GM12878 (cell line): ENCODE measurements around the gene TMEM151A. TPM values are rescaled to one million over a fixed set of nuclear protein-coding genes. Genes with fewer than 3 reads are reported as not detected.

Source experiments
- ATAC-seq: fragments of 200-7000 bp; cut with Tn5 transposase; 3 replicates; pipeline ENCODE4 v1.9.1; 2020; ENCODE audit warnings: mild to moderate bottlenecking, moderate library complexity
- BruUV-seq: library from RNA; stranded (reverse); fragments of 400-500 nt; replicated peaks from 2 replicates; lab custom pipeline; 2021; lab: Mats Ljungman, UMichigan
- CTCF ChIA-PET: fragments of 300-600 bp; sonication (Branson Sonifier 250); formaldehyde crosslinking; extraction: SDS; loops from one replicate; lab custom pipeline; 2021; ENCODE audit warnings: inconsistent platforms; lab: Yijun Ruan, JAX
- POLR2A ChIA-PET: fragments of 350-600 bp; formaldehyde crosslinking; extraction: SDS; loops from one replicate; lab custom pipeline; 2021; ENCODE audit warnings: inconsistent platforms; lab: Charles Lee
- RAD21 ChIA-PET: fragments of 300-600 bp; sonication (Branson Sonifier 250); formaldehyde crosslinking; loops from one replicate; lab custom pipeline; 2023; ENCODE audit warnings: antibody characterized with exemption; ENCODE audit not compliant: unreplicated experiment; lab: Charles Lee
- SMC1A ChIA-PET: fragments of 300-600 bp; sonication (Branson Sonifier 250); formaldehyde crosslinking; loops from one replicate; lab custom pipeline; 2023; ENCODE audit not compliant: unreplicated experiment, uncharacterized antibody; lab: Charles Lee
- DNase-seq: peaks from one replicate; pipeline ENCODE4 v3.0.0-alpha.2; 2011; ENCODE audit warnings: low read depth, low spot score
- FAIRE-seq: peaks from 3 replicates; lab custom pipeline; 2011; peaks lifted over from hg19 to GRCh38; lab: Jason Lieb, UNC
- H2AFZ ChIP-seq: 2 replicates; pipeline ENCODE4 v1.6.0; 2011; ENCODE audit warnings: low read depth, low read length, control low read depth; ENCODE audit not compliant: control insufficient read depth
- H3K27ac ChIP-seq: 2 replicates; pipeline ENCODE4 v1.5.1; 2011; ENCODE audit warnings: control low read depth; ENCODE audit not compliant: control insufficient read depth, insufficient read depth
- H3K27me3 ChIP-seq, 2 experiments: replicated peaks in 1 of 2; 2 replicates each; pipeline versions ENCODE4 v1.6.0 to v1.6.1; 2011; ENCODE audit warnings: low read length in 1 of 2; ENCODE audit not compliant: control insufficient read depth in 2 of 2, insufficient read depth in 2 of 2
- H3K36me3 ChIP-seq, 2 experiments: 2 replicates each; pipeline ENCODE4 v1.5.1; 2011; ENCODE audit warnings: low read length in 1 of 2; ENCODE audit not compliant: control insufficient read depth in 2 of 2, insufficient read depth in 2 of 2
- H3K4me1 ChIP-seq: 2 replicates; pipeline ENCODE4 v1.6.1; 2011; ENCODE audit warnings: mild to moderate bottlenecking, low read length, moderate library complexity, mixed read lengths; ENCODE audit not compliant: control insufficient read depth, insufficient read depth
- H3K4me2 ChIP-seq: 2 replicates; pipeline ENCODE4 v1.6.0; 2011; ENCODE audit warnings: control low read depth; ENCODE audit not compliant: control insufficient read depth, insufficient read depth
- H3K4me3 ChIP-seq: fragments of 200-600 bp; sonication (generic); 2 replicates; pipeline ENCODE4 v1.5.1; 2016
- H3K79me2 ChIP-seq: 2 replicates; pipeline ENCODE4 v1.6.0; 2011; ENCODE audit warnings: low read length; ENCODE audit not compliant: control insufficient read depth, insufficient read depth
- H3K9ac ChIP-seq: 2 replicates; pipeline ENCODE4 v1.8.0; 2011; ENCODE audit warnings: low read length, control low read depth, mixed read lengths; ENCODE audit not compliant: control insufficient read depth, insufficient read depth
- H3K9me3 ChIP-seq: replicated peaks from 3 replicates; pipeline ENCODE4 v1.5.1; 2011; ENCODE audit warnings: mild to moderate bottlenecking, low read length; ENCODE audit not compliant: control insufficient read depth, insufficient read depth
- H4K20me1 ChIP-seq: 2 replicates; pipeline ENCODE4 v1.6.0; 2011; ENCODE audit not compliant: control insufficient read depth, insufficient read depth
- E2F8 ChIP-seq: fragments of 450-650 bp; IDR thresholded peaks from 2 replicates; pipeline ENCODE4 v1.6.1; 2018; ENCODE audit warnings: mild to moderate bottlenecking, low read depth, moderate library complexity; ENCODE audit not compliant: partially characterized antibody
- EGR1 ChIP-seq, 2 experiments: IDR thresholded peaks; 1 replicate in 1 of 2; 2 replicates in 1 of 2; pipeline ENCODE4 v1.6.1; 2011 to 2012; ENCODE audit warnings: low read depth in 2 of 2, low read length in 2 of 2, borderline replicate concordance in 1 of 2, mild to moderate bottlenecking in 1 of 2, moderate library complexity in 1 of 2
- FOXK2 ChIP-seq: fragments of 450-650 bp; IDR thresholded peaks from 2 replicates; pipeline ENCODE4 v1.6.1; 2017; ENCODE audit warnings: mild to moderate bottlenecking, moderate library complexity
- REST ChIP-seq: IDR thresholded peaks from 2 replicates; pipeline ENCODE4 v1.6.1; 2012; ENCODE audit warnings: mild to moderate bottlenecking, low read depth, low read length
- SPI1 ChIP-seq: IDR thresholded peaks from 2 replicates; pipeline ENCODE4 v1.6.1; 2011; ENCODE audit warnings: low read depth, mild to moderate bottlenecking, low read length, moderate library complexity, borderline replicate concordance; ENCODE audit not compliant: insufficient read depth
- SUPT20H ChIP-seq: IDR thresholded peaks from 2 replicates; pipeline ENCODE4 v1.6.1; 2011; ENCODE audit warnings: low read depth, mild to moderate bottlenecking, low read length, moderate library complexity, borderline replicate concordance; ENCODE audit not compliant: control insufficient read depth
- WGBS: methylation state at CpG from one replicate; pipeline ENCODE4 v1.1.6; 2016; ENCODE audit warnings: low lambda C conversion rate; ENCODE audit not compliant: insufficient replicate concordance, insufficient coverage; ENCODE audit errors: missing lambda C conversion rate; 5-methylcytosine and 5-hydroxymethylcytosine counted together
- in situ Hi-C: fragments of 300-500 bp; cut with MboI; formaldehyde crosslinking; loops from 9 replicates; pipeline ENCODE4 v1.14.3; 2018; ENCODE audit warnings: mixed read lengths
- intact Hi-C: fragments of 100-400 bp; cut with micrococcal nuclease; formaldehyde crosslinking; loops from one replicate; pipeline ENCODE4 v1.14.2; 2022; ENCODE audit not compliant: unreplicated experiment
- polyA plus RNA-seq, 11 experiments: library from polyadenylated mRNA; depleted of rRNA in 4 of 11; unstranded in 6 of 11; stranded (reverse) in 5 of 11; fragments of >200 nt; fragmentation: Nextera tagmentation in 4 of 11; fragmentation: Illumina TruSeq in 1 of 11; extraction: Ambion mirVana in 4 of 11; extraction: Trizol in 1 of 11; gene quantifications; 1 replicate in 1 of 11; 2 replicates in 10 of 11; pipeline versions ENCODE4 v1.2.1 to v1.2.3, GENCODE V29; 2011 to 2016; ENCODE audit warnings: inconsistent platforms in 2 of 11, missing spikeins in 2 of 11, low read depth in 1 of 11
- total RNA-seq, 4 experiments: library from RNA; depleted of rRNA in 3 of 4; stranded (reverse); fragments of >200 nt in 3 of 4; fragmentation: Illumina TruSeq in 1 of 4; extraction: Trizol in 1 of 4; gene quantifications; 2 replicates each; pipeline versions ENCODE4 v1.2.1 to v1.2.3, GENCODE V29; 2013 to 2021

The TMEM151A gene
- total and polyA plus RNA-seq, 10 of the 15 experiments (the other 5 are each of a cell fraction or from before 2014, with no cell fraction given), result not detected

- no peak overlapping the region for H2AFZ ChIP-seq
- peaks cover 12% of the 10 kb centered on the region for H3K79me2 ChIP-seq
- DNase-seq (no peak), FAIRE-seq (no peak), ATAC-seq (no peak)
- no peak overlapping the region for H3K4me3 ChIP-seq
- H3K36me3 ChIP-seq, result no peaks in the 10 kb centered on the region; a peak in 1 of 4 replicates
- intact Hi-C loops (no loop called here), in situ Hi-C loops (no loop called here)
- BruUV-seq, result no TSS peak
- SMC1A ChIA-PET, result interaction anchor here (0.9 kb wide), 1 partner anchor 103 kb away, joined by 3 read pairs; no protein-coding TSS in a partner anchor
- 77% methylated on average over 5 of the region's 5 CpGs for WGBS
- no peaks in the 10 kb centered on the region; the same call in 1 of the 2 replicates for H4K20me1 ChIP-seq
- no peaks in the 10 kb centered on the region for H3K9me3 ChIP-seq
- no peak overlapping the region for H3K27ac ChIP-seq
- POLR2A ChIA-PET, result interaction anchor here (1.9 kb wide), 1 partner anchor 19 kb away, joined by 5 read pairs; the partner anchor contains the start of gene RAB1B
- RAD21 ChIA-PET, result no interaction called here
- no peak overlapping the region for H3K9ac ChIP-seq
- H3K4me1 ChIP-seq, result peaks cover 22% of the 10 kb centered on the region
- H3K4me2 ChIP-seq, result no peak overlapping the region
- peaks cover 2% of the 10 kb centered on the region in 2 experiments; a peak in 1 of 4 replicates for H3K27me3 ChIP-seq
- CTCF ChIA-PET, result interaction anchor here (0.6 to 1.6 kb wide), 6 partner anchors 15 to 103 kb away, joined by 3 to 8 read pairs (median 4); no protein-coding TSS in a partner anchor
- TF ChIP-seq EGR1 (IDR thresholded peaks at IDR 0.05; ENCODE audit: borderline replicate concordance in 1 of 2, low read depth in 2 of 2, low read length in 2 of 2), result no peak
Measured at GRCh38 chr11:66286699-66287098, 5.0 kb upstream of the TMEM151A start.

- in situ Hi-C loops, result no loop called here
- RAD21 ChIA-PET, result interaction anchor here (0.5 kb wide), 1 partner anchor 63 kb away, joined by 6 read pairs; no protein-coding TSS in a partner anchor
- DNase-seq (no peak), ATAC-seq (no peak), FAIRE-seq (no peak)
- Histone ChIP-seq H3K36me3 (no peaks in the 10 kb centered on the region; a peak in 1 of 4 replicates), H3K9ac (peak overlapping the region; percentile 95), H3K4me3 (peak overlapping the region; percentile 83; the same call in 1 of the 2 replicates), H3K27me3 (peaks cover 2% of the 10 kb centered on the region in 2 experiments; a peak in 2 of 4 replicates), H4K20me1 (no peaks in the 10 kb centered on the region; the same call in 1 of the 2 replicates), H3K79me2 (peaks cover 12% of the 10 kb centered on the region), H3K27ac (no peak overlapping the region), H3K4me1 (peaks cover 22% of the 10 kb centered on the region), H3K4me2 (peak overlapping the region; percentile 96), H3K9me3 (no peaks in the 10 kb centered on the region), H2AFZ (no peak overlapping the region)
- intact Hi-C loops, result no loop called here
- CTCF ChIA-PET, result interaction anchor here (0.6 to 2.7 kb wide), 9 partner anchors 7 to 957 kb away, joined by 3 to 16 read pairs (median 5); no protein-coding TSS in a partner anchor
- no TSS peak for BruUV-seq
- SMC1A ChIA-PET, result interaction anchor here (0.7 to 2.1 kb wide), 3 partner anchors 25 to 67 kb away, joined by 3 to 6 read pairs (median 3); no protein-coding TSS in a partner anchor
- 74% methylated on average over 10 of the region's 10 CpGs for WGBS
- POLR2A ChIA-PET, result interaction anchor here (1.2 to 2.4 kb wide), 3 partner anchors 19 to 236 kb away, joined by 3 to 26 read pairs (median 8); partner anchors contain the start of genes BRMS1, RAB1B and SF3B2
- TF ChIP-seq FOXK2 (no peak), REST (no peak), SUPT20H (no peak), E2F8 (no peak), SPI1 (no peak)
Measured at GRCh38 chr11:66287211-66287888, 4.3 kb upstream of the TMEM151A start.
